Activated naive CD4-positive, alpha-beta T cell treated with Interleukin-2 at 50 U/mL for 16 hours (primary cell): Measurements from ENCODE around the gene ALKBH6.
"Not testable (repeated sequence)": the region's sequence is repeated elsewhere in the genome, so short reads cannot be mapped to it uniquely, and the experiment has no call there.

Experiments
- DNase-seq: peaks from one replicate; pipeline ENCODE4 v3.0.0-alpha.2; 2020

ALKBH6 gene

DNA sequence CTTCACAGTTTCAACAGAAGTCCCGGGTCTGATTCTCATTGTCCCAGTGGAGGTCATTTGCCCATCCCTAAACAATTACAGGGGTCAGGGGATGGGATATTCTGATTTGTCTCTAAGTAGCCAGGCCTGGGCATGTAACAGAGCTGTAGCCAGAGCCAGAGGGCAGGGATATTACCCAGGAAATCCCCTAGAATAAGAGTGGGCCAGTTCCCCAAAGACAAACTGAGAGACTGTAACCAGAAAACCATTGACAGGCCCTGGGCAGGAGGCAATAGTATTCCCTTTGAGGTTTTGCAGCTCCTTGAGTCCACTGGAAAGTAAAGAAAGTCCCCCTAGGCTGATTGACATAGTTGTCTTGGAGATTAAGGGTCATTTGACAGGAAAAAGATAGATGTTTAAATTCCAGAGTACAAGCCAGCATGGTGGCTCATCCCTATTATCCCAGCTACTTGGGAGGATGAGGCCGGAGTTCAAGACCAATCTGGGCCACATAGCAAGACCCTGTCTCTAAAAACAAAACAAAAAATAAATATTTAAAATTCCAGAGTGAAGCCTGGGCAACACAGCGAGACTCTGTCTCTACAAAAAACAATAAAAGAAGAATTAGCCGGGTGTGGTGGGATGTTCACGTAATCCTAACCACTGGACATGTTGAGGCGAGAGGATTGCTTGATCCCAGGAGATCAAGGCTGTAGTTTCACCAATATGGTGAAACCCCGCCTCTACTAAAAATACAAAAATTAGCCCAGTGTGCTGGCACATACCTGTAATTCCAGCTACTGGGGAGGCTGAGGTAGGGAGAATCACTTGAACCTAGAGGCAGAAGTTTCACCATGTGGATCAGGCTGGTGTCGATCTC is 20.9 kb downstream of the ALKBH6 start:
- DNase-seq = no peak

GRCh38 chr19:35991731-35992450 is 22.1 kb downstream of the ALKBH6 start:
- no peak for DNase-seq

- DNase-seq = no peak
Measured at GRCh38 chr19:35990771-35991730, 23.0 kb downstream of the ALKBH6 start.

GRCh38 chr19:35990156-35990555 is 23.9 kb downstream of the ALKBH6 start:
- no peak for DNase-seq

- no peak for DNase-seq
Measured at GRCh38 chr19:35988824-35989223, 25.2 kb downstream of the ALKBH6 start.

GRCh38 chr19:35987571-35987896 is 26.5 kb downstream of the ALKBH6 start:
- no peak for DNase-seq

DNA sequence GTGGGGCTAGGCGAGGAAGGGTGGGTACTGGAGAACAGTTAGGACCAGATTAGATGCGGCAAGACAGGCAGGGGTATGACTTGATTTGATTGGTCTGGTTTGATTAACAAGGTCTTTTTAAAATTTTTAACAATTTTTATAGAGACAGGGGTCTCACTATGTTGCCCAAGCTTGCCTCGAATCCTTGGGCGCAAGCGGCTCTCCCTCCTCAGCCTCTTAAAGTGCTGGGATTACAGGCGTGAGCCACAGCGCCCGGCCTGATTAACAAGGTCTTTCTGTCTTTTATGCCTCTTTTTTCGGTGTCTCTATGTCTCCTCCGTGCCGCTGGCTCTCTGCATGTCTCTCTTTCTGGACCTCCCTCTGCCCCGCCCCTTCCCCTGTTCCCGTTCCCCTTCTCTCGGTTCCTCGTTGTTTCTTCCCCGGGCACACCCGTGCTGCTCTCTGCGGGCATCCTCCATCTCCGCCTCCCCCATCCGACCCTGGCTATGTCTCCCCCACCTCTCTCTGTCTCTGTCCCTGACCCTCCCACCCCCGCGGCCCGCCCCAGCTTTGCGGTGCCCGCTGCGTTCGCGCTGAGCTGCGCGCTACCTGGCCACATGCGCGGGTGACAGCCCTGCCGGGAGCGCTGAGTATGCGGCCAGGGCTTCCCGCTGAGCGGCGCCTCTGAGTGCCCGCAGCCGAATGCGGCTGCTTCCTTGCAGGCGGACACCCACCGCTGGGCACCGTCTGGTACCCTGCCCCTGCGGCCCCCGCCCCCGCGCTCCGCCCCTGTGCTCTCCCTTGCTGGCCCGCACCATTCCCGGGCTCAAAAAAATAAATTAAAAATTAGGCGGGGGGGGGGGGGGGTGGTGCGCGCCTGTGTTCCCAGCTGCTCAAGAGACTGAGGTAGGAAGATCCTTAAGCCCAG is 27.1 kb downstream of the ALKBH6 start:
- DNase-seq = peak; percentile 13

- DNase-seq = no peak
Measured at GRCh38 chr19:35986111-35986510, 27.9 kb downstream of the ALKBH6 start.

GRCh38 chr19:35983177-35983576 is 30.8 kb downstream of the ALKBH6 start:
- DNase-seq = no peak

- DNase-seq = not testable (repeated sequence)
Measured at GRCh38 chr19:35980997-35981396, 33.0 kb downstream of the ALKBH6 start.

- DNase-seq = no peak
Measured at GRCh38 chr19:35978832-35979365, 35.1 kb downstream of the ALKBH6 start.

- DNase-seq = no peak
Measured at GRCh38 chr19:35978271-35978670, 35.7 kb downstream of the ALKBH6 start.

DNA sequence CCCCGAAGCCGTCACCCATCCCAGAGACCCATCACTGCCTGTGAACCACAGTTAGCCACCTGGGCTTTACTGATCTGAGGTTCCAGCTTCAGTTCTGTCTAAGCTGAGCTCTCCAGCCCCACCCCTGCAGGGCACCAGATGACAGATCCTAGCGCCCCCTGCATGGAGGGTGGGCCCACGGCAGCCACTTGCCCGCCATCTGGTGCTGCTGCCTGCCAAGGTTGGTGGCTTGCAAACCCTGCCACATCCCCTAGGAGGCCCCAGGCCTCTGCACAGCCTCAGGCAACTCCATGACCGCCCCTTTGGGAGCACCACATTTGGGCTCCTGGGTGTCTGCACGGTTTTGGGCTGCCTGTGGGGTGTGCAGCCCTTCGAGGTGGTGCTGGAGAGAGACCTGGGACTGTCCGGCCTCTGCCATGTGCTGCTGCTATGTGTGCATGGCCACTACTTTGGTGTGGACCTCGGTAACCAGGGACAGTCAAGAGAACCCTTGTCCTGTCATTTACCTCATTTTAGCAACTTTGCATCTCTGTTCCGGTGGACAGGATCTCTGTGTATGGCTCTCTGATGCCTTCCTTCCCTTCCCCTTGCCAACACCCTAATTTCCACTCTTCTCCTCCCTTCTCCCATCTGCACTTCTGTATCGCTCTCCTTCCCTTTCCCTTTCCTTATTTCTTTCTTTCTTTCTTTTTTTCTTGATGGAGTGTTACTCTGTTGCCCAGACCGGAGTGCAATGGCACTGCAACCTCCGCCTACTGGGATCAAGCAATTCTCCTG is 36.4 kb downstream of the ALKBH6 start:
- peak; percentile 7 for DNase-seq

GRCh38 chr19:35975608-35976214 is 38.3 kb downstream of the ALKBH6 start:
- no peak for DNase-seq

DNA sequence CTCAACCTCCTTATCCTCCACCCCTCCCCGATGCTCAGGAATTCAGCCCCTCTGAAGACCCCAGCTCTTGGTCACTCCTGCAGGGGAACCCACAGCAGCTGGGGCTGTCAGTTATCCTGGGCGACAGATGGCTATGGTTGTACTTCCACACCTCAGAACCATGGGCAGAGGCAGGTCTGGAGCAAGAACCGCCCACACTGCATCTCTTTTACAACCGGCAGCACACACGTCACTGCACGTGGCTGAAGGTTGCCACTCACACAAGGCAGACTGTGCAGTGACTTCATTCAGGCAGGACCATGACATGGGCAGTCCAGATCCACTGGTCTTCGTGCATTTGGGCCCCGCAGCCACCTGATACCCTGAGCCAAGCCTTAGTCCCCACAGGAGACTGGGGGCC is 40.5 kb downstream of the ALKBH6 start:
- DNase-seq = no peak

- DNase-seq = no peak
Measured at GRCh38 chr19:35966771-35967170, 47.2 kb downstream of the ALKBH6 start.

DNA sequence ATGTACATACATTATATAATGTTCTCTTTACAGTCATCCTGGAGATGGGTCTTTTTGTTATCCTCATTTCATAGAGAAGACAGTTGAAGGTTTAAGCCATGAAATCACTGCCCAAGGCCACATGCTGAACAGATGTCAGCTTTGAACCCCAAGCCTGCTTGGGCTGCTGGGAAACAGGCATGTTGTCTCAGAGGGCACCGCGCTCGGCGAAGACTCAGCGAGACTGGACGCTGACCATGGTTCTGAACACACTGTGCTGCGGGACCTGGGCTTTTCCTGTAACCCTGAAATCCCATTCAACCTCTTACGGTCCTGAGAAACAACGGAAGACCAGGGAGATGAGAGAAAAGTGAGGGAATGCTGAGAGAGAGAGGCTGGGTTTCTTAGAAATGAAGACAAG is 50.5 kb downstream of the ALKBH6 start:
- DNase-seq = peak; percentile 33

DNA sequence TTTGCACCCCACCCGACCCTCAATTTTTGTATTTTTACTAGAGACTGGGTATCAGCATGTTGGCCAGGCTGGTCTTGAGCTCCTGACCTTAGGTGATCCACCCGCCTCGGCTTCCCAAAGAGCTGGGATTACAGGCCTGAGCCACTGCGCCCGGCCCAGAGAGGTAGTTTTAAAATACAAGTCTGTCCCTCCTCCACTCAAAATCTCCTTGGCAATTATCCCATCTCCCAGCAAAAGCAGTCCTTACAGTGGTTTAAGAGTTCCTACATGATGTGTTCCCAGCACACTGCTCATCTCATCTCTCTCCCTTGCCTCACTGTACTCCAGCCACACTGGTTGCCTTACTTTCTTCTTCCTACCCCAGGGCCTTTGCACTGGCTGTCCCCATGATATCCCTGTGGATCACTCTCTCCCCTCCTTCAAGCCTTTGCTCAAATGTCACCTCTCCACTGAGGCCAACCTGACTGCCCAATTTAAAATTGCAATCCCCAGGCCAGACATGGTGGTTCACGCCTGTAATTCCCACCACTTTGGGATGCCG is 53.5 kb downstream of the ALKBH6 start:
- no peak for DNase-seq

GRCh38 chr19:35959968-35960320 is 54.1 kb downstream of the ALKBH6 start:
- DNase-seq = no peak
